Nephron progenitor cell (in vitro differentiated cells): Measurements from ENCODE around the gene UTS2.

Experiments
- DNase-seq: peaks from one replicate; pipeline ENCODE4 v3.0.0; 2021
- H3K27ac Mint-ChIP-seq: 2 replicates; pipeline ENCODE4 v1.8.0; 2021; ENCODE audit warnings: mild to moderate bottlenecking, moderate library complexity, mixed read lengths
- H3K27me3 Mint-ChIP-seq: 2 replicates; pipeline ENCODE4 v1.8.0; 2021; ENCODE audit warnings: mild to moderate bottlenecking, low read depth, mixed read lengths; ENCODE audit not compliant: poor library complexity
- H3K36me3 Mint-ChIP-seq: 2 replicates; pipeline ENCODE4 v1.8.0; 2021; ENCODE audit warnings: low read depth, mixed read lengths
- H3K4me1 Mint-ChIP-seq: 2 replicates; pipeline ENCODE4 v1.8.0; 2021; ENCODE audit warnings: mixed read lengths
- H3K4me3 Mint-ChIP-seq: 2 replicates; pipeline ENCODE4 v1.8.0; 2021; ENCODE audit warnings: mild to moderate bottlenecking, moderate library complexity, mixed read lengths
- H3K9me3 Mint-ChIP-seq: 2 replicates; pipeline ENCODE4 v1.8.0; 2021; ENCODE audit warnings: mild to moderate bottlenecking, moderate library complexity, mixed read lengths
- TF ChIP-seq, protein P1 (sequence below): fragments of 200-600 bp; sonication (generic); IDR thresholded peaks from 2 replicates; pipeline ENCODE4 v1.5.0; 2021; ENCODE audit warnings: antibody characterized with exemption

Gene UTS2

DNA sequence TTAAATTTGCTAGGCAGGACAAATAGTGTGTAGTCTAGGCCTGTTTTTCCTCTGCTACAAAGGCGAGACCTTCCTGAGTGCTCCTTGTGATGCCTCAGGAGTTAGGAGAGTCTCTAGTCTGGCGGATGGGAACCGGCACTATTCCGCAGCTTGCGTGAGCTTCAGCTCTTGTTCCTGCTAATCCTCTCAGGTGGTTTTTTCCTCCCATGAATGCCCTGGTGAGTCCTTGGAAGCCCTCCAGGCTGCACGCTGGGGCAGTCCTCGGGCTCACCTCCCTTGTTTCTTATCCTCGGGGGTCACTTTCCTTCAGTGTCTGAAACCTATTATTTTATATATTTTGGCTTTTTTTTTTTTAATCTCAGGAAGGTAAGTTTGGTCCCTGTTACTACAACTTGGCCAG lies 28.2 kb downstream of the UTS2 start:
- H3K27me3 Mint-ChIP-seq = no peaks in the 10 kb centered on the region
- no peak overlapping the region for H3K27ac Mint-ChIP-seq
- peaks cover 24% of the 10 kb centered on the region for H3K36me3 Mint-ChIP-seq
- TF ChIP-seq, protein P1, sequence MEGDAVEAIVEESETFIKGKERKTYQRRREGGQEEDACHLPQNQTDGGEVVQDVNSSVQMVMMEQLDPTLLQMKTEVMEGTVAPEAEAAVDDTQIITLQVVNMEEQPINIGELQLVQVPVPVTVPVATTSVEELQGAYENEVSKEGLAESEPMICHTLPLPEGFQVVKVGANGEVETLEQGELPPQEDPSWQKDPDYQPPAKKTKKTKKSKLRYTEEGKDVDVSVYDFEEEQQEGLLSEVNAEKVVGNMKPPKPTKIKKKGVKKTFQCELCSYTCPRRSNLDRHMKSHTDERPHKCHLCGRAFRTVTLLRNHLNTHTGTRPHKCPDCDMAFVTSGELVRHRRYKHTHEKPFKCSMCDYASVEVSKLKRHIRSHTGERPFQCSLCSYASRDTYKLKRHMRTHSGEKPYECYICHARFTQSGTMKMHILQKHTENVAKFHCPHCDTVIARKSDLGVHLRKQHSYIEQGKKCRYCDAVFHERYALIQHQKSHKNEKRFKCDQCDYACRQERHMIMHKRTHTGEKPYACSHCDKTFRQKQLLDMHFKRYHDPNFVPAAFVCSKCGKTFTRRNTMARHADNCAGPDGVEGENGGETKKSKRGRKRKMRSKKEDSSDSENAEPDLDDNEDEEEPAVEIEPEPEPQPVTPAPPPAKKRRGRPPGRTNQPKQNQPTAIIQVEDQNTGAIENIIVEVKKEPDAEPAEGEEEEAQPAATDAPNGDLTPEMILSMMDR = no peak
- H3K9me3 Mint-ChIP-seq = no peaks in the 10 kb centered on the region
- no peak for DNase-seq
- peaks cover 5% of the 10 kb centered on the region for H3K4me1 Mint-ChIP-seq
- no peak overlapping the region for H3K4me3 Mint-ChIP-seq

DNA sequence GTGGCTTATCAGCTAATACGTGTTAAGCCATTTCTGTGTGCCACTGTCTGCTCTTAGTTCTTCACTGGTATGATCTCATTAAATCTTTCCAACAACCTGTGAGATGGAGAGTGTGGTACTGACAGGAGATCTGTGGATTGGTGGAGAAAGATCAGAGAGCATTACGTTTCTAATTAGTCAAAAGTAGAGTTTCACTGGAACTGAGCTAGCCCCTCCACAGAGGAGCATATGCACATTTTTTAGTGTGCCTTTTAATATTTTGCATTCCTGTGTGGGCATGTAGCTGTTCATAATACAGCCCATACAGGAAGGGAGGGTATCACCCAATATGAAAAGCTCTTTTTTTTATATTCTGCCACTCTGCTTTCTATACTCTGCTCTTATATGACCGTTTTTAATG lies 31.6 kb downstream of the UTS2 start:
- no peaks in the 10 kb centered on the region for H3K4me1 Mint-ChIP-seq
- TF ChIP-seq, protein P1 = no peak
- H3K27me3 Mint-ChIP-seq = no peaks in the 10 kb centered on the region
- H3K9me3 Mint-ChIP-seq = no peaks in the 10 kb centered on the region
- DNase-seq = no peak
- no peak overlapping the region for H3K4me3 Mint-ChIP-seq
- peaks cover 11% of the 10 kb centered on the region for H3K36me3 Mint-ChIP-seq
- H3K27ac Mint-ChIP-seq = no peak overlapping the region

DNA sequence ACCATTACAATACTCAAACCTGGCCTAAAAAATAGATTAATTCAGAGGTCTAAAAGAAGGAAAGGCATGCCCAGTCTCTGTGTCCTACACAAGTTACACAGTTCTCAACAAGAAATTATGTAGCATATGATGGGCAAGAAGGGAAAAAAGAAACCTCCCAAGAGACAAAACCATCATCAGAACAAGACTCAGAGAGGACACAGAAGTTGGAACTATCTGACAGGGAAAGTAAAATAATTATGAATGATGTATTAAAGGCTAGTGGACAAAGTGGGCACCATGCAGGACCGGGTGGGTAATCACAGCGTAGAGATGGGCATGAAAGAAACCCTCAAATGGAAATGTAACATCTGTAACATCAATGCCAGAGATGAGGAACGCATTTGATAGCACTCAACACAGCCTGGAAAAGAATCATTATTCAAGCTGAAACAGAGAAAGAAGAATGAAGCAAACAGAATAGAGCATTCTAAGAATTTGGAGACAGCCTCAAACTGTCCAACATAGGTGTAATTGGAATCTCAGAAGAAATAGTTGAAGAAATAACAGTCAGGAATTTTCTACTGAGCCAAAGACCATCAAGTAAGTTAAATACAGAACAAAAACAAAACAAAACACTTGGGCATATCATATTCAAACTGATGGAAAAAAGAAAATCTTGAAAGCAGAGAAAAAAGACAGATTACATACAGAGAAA lies 39.0 kb downstream of the UTS2 start:
- TF ChIP-seq, protein P1 = no peak
- no peak overlapping the region for H3K4me3 Mint-ChIP-seq
- peaks cover 2% of the 10 kb centered on the region for H3K27me3 Mint-ChIP-seq
- H3K27ac Mint-ChIP-seq = no peak overlapping the region
- H3K36me3 Mint-ChIP-seq = peaks cover 35% of the 10 kb centered on the region
- no peaks in the 10 kb centered on the region for H3K4me1 Mint-ChIP-seq
- H3K9me3 Mint-ChIP-seq = peaks cover 25% of the 10 kb centered on the region
- no peak for DNase-seq

DNA sequence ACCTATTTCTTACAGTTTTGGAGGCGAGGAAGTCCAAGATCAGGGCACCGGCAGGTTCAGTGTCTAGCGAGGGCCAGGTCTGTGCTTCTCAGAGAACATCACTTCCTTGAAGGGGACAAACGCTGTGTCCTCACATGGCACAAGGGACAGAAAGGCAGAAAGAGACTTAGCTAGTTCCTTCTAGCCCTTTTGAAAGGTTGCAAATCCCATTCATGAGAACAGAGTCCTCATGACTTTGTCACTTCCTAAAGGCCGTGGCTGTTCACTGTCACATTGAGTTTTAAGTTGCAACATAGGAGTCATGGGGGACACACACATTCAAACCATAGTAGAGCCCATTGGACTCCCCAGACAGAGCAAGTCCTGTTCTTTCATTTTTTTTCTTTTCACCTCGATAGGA lies 41.4 kb downstream of the UTS2 start:
- no peak for DNase-seq
- Mint-ChIP-seq H3K27me3 (peaks cover 2% of the 10 kb centered on the region), H3K27ac (peak overlapping the region; percentile 57), H3K9me3 (peaks cover 25% of the 10 kb centered on the region), H3K4me3 (no peak overlapping the region), H3K4me1 (no peaks in the 10 kb centered on the region), H3K36me3 (peaks cover 35% of the 10 kb centered on the region)
- TF ChIP-seq, protein P1 = no peak

DNA sequence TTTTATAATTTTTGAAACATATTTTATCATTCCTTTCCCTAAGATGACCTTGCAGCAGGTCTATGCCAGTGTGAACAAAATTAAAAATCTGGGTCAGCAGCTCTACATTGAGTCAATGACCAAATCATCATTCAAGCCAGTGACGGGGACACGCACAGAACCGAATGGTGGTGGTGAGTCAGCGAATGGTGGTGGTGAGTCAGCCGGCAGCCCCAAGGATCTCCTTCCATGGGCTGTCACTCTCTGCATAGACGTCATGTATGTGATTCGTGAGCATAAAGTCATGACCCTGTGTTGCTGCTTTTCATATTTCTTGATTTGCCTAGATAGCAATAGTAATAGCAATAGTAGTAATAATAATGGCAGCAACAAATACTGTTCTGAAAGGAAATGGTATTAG lies 42.5 kb downstream of the UTS2 start:
- DNase-seq = no peak

More for the DNA sequence above, 42.5 kb downstream of the UTS2 start:
- Mint-ChIP-seq H3K4me1 (no peaks in the 10 kb centered on the region), H3K36me3 (peaks cover 35% of the 10 kb centered on the region), H3K27ac (no peak overlapping the region), H3K4me3 (no peak overlapping the region), H3K9me3 (peaks cover 23% of the 10 kb centered on the region), H3K27me3 (peaks cover 2% of the 10 kb centered on the region)
- TF ChIP-seq, protein P1 = no peak
